DOHH2 (cell line): ENCODE results near the gene PAPPA2.

ENCODE experiments used
- H3F3A ChIP-seq: fragments of 200-600 bp; sonication (generic), shearing (Covaris generic); 2 replicates; pipeline ENCODE4 v1.6.0; 2016; ENCODE audit warnings: antibody characterized with exemption, mild to moderate bottlenecking; ENCODE audit not compliant: control insufficient read depth, insufficient read depth
- H3K27ac ChIP-seq: fragments of 200-600 bp; sonication (generic); 2 replicates; pipeline ENCODE4 v1.5.1; 2014; ENCODE audit warnings: low read depth, mild to moderate bottlenecking, low read length, moderate library complexity
- H3K27me3 ChIP-seq: fragments of 200-600 bp; sonication (generic); 2 replicates; pipeline ENCODE4 v1.6.1; 2014; ENCODE audit warnings: mild to moderate bottlenecking, low read length, mixed read lengths; ENCODE audit not compliant: control insufficient read depth
- H3K36me3 ChIP-seq: fragments of 200-600 bp; sonication (generic); 2 replicates; pipeline ENCODE4 v1.6.1; 2014; ENCODE audit warnings: mild to moderate bottlenecking, low read length, moderate library complexity, mixed read lengths; ENCODE audit not compliant: control insufficient read depth
- H3K4me1 ChIP-seq: fragments of 200-600 bp; sonication (generic); 2 replicates; pipeline ENCODE4 v1.6.1; 2014; ENCODE audit warnings: mild to moderate bottlenecking, low read length, mixed read lengths; ENCODE audit not compliant: control insufficient read depth
- H3K4me2 ChIP-seq: fragments of 200-600 bp; sonication (generic); 2 replicates; pipeline ENCODE4 v1.6.0; 2014; ENCODE audit warnings: mild to moderate bottlenecking, low read length, moderate library complexity
- H3K4me3 ChIP-seq: fragments of 200-600 bp; sonication (generic); 2 replicates; pipeline ENCODE4 v1.5.1; 2014; ENCODE audit warnings: mild to moderate bottlenecking, low read length, mixed read lengths
- H3K79me2 ChIP-seq: fragments of 200-600 bp; sonication (generic); 2 replicates; pipeline ENCODE4 v1.6.1; 2014; ENCODE audit warnings: mild to moderate bottlenecking, low read length, mixed read lengths; ENCODE audit not compliant: control insufficient read depth
- H3K9me2 ChIP-seq: fragments of 200-600 bp; sonication (generic); replicated peaks from 2 replicates; pipeline ENCODE4 v1.6.1; 2014; ENCODE audit warnings: mild to moderate bottlenecking, low read length, mixed read lengths; ENCODE audit not compliant: control insufficient read depth
- H3K9me3 ChIP-seq: fragments of 200-600 bp; sonication (generic); 2 replicates; pipeline ENCODE4 v1.6.1; 2014; ENCODE audit warnings: antibody characterized with exemption, low read length, mixed read lengths; ENCODE audit not compliant: control insufficient read depth, insufficient read depth
- H4K20me1 ChIP-seq: fragments of 200-600 bp; sonication (generic); 2 replicates; pipeline ENCODE4 v1.6.0; 2014; ENCODE audit warnings: low read depth, mild to moderate bottlenecking, antibody characterized with exemption, low read length, moderate library complexity; ENCODE audit not compliant: control insufficient read depth, insufficient read depth
- EZH2phosphoT487 ChIP-seq: fragments of 200-600 bp; sonication (generic); IDR thresholded peaks from 2 replicates; pipeline ENCODE4 v1.6.1; 2017; ENCODE audit warnings: borderline replicate concordance, mild to moderate bottlenecking, antibody characterized with exemption, low read length, moderate library complexity, mixed read lengths
- TF ChIP-seq, protein P1 (sequence below): fragments of 200-600 bp; sonication (generic); IDR thresholded peaks from one replicate; pipeline ENCODE4 v1.5.1; 2014; ENCODE audit warnings: antibody characterized with exemption, mild to moderate bottlenecking, low read depth, low read length; ENCODE audit not compliant: poor library complexity, severe bottlenecking

PAPPA2 gene

DNA sequence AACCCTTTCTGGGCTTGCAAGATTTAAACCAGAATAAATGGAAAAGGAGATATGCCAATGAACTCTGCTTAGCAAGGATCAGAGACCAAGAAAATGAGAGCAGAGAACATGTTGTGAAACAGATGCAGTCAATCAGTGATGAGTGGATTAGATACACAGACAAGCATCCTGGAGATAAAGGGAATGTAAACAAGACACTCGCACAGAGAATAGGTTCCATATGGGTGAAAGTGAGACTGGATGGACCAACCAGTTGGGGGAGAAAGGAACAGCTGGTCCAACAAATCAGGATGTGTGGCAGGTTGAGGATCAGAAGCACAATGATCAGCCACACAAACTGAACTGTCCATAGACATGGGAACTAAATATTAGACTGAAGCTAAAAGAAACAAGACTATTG lies 363.3 kb downstream of the PAPPA2 start:
- no peaks in the 10 kb centered on the region for H3K9me3 ChIP-seq
- no peak for TF ChIP-seq EZH2phosphoT487
- TF ChIP-seq, protein P1, sequence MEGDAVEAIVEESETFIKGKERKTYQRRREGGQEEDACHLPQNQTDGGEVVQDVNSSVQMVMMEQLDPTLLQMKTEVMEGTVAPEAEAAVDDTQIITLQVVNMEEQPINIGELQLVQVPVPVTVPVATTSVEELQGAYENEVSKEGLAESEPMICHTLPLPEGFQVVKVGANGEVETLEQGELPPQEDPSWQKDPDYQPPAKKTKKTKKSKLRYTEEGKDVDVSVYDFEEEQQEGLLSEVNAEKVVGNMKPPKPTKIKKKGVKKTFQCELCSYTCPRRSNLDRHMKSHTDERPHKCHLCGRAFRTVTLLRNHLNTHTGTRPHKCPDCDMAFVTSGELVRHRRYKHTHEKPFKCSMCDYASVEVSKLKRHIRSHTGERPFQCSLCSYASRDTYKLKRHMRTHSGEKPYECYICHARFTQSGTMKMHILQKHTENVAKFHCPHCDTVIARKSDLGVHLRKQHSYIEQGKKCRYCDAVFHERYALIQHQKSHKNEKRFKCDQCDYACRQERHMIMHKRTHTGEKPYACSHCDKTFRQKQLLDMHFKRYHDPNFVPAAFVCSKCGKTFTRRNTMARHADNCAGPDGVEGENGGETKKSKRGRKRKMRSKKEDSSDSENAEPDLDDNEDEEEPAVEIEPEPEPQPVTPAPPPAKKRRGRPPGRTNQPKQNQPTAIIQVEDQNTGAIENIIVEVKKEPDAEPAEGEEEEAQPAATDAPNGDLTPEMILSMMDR = no peak
- no peaks in the 10 kb centered on the region for H4K20me1 ChIP-seq
- H3K4me3 ChIP-seq = no peak overlapping the region
- no peaks in the 10 kb centered on the region for H3K79me2 ChIP-seq
- H3K9me2 ChIP-seq = no peaks in the 10 kb centered on the region
- H3F3A ChIP-seq = no peaks in the 10 kb centered on the region
- no peaks in the 10 kb centered on the region for H3K36me3 ChIP-seq
- H3K4me1 ChIP-seq = no peaks in the 10 kb centered on the region
- H3K27ac ChIP-seq = no peak overlapping the region
- H3K4me2 ChIP-seq = no peak overlapping the region
- H3K27me3 ChIP-seq = no peaks in the 10 kb centered on the region

DNA sequence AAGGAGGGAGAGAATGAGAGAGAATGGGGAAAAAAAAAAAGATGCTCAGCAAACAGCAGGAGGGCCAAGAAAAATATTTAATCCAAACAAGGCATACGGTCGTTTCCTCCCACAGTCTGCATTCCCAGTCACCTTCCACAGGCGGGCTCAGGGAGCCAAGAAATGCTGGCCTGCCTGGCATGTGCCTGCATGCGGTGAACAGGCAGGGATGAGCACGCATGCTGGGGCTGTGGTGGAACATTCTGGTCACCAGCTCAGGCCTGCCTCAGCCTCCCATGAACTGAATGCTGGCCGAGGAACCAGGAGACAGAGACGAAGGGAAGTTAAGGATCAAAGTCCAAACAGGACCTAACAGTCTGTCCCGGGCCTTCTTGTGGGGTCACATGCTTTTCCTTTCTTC lies 366.3 kb downstream of the PAPPA2 start:
- no peaks in the 10 kb centered on the region for H4K20me1 ChIP-seq
- H3K4me1 ChIP-seq = no peaks in the 10 kb centered on the region
- no peaks in the 10 kb centered on the region for H3K9me2 ChIP-seq
- H3K4me3 ChIP-seq = no peak overlapping the region
- no peaks in the 10 kb centered on the region for H3K36me3 ChIP-seq
- H3K27me3 ChIP-seq = no peaks in the 10 kb centered on the region
- H3F3A ChIP-seq = no peaks in the 10 kb centered on the region
- no peak overlapping the region for H3K4me2 ChIP-seq
- H3K9me3 ChIP-seq = no peaks in the 10 kb centered on the region
- TF ChIP-seq, protein P1 = no peak
- TF ChIP-seq EZH2phosphoT487 = no peak
- H3K79me2 ChIP-seq = no peaks in the 10 kb centered on the region
- no peak overlapping the region for H3K27ac ChIP-seq

DNA sequence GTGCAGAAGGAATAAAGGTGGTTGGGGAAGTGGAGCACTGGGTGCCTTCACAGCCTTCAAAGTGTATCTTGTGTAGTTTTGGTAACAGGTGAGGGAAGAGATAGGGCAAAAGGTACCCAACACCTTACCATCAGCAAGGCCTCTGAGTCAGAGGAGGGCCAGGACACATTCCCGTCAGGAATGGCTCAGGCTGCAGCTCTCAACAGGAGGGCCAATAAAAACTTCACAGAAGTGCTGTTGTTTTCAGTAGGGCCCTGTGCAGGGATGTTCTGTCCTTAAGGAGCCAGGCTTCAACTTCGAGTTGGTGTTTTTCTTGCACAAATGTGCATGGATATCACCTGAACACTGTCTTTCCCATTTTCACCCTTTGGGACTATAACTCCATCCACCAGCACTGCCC lies 368.2 kb downstream of the PAPPA2 start:
- H3F3A ChIP-seq = no peaks in the 10 kb centered on the region
- TF ChIP-seq, protein P1 = no peak
- TF ChIP-seq EZH2phosphoT487 = no peak
- H3K36me3 ChIP-seq = no peaks in the 10 kb centered on the region
- no peak overlapping the region for H3K27ac ChIP-seq
- no peaks in the 10 kb centered on the region for H4K20me1 ChIP-seq
- no peaks in the 10 kb centered on the region for H3K4me1 ChIP-seq
- no peaks in the 10 kb centered on the region for H3K79me2 ChIP-seq
- no peaks in the 10 kb centered on the region for H3K9me3 ChIP-seq
- H3K4me2 ChIP-seq = no peak overlapping the region
- H3K4me3 ChIP-seq = no peak overlapping the region
- H3K27me3 ChIP-seq = no peaks in the 10 kb centered on the region
- H3K9me2 ChIP-seq = no peaks in the 10 kb centered on the region

DNA sequence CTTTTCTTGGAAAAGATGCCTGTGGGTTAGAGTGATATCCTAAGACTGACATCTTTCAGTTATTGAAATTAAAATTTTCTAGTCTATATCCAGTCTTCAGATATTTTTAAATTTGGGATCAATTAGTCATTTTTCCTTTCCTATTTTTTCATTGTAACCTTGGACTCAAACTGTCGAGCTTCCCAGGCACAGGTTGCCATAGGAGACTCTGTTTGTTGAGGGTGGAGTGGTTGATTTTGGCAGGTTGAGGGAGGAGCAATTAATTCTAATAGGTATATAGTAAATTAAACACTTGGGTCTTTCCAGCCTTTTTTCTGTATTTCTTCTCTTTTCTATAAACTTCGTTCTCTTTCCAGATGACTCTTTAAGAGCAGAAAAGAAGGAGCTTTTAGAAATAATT lies 374.7 kb downstream of the PAPPA2 start:
- TF ChIP-seq EZH2phosphoT487 = no peak
- TF ChIP-seq, protein P1 = no peak
- no peak overlapping the region for H3K4me3 ChIP-seq
- no peaks in the 10 kb centered on the region for H3F3A ChIP-seq
- H3K27ac ChIP-seq = no peak overlapping the region
- no peaks in the 10 kb centered on the region for H3K79me2 ChIP-seq
- no peak overlapping the region for H3K4me2 ChIP-seq
- no peaks in the 10 kb centered on the region for H4K20me1 ChIP-seq
- no peaks in the 10 kb centered on the region for H3K9me3 ChIP-seq
- no peaks in the 10 kb centered on the region for H3K36me3 ChIP-seq
- H3K9me2 ChIP-seq = no peaks in the 10 kb centered on the region
- H3K4me1 ChIP-seq = no peaks in the 10 kb centered on the region
- peaks cover 3% of the 10 kb centered on the region; the same call in 1 of the 2 replicates for H3K27me3 ChIP-seq
